ENCODE data around the gene ATXN7L1.

- TF ChIP-seq EZH2phosphoT487 (IDR thresholded peaks at IDR 0.05; ENCODE audit: low read depth) = no peak
- TF ChIP-seq, protein P1, sequence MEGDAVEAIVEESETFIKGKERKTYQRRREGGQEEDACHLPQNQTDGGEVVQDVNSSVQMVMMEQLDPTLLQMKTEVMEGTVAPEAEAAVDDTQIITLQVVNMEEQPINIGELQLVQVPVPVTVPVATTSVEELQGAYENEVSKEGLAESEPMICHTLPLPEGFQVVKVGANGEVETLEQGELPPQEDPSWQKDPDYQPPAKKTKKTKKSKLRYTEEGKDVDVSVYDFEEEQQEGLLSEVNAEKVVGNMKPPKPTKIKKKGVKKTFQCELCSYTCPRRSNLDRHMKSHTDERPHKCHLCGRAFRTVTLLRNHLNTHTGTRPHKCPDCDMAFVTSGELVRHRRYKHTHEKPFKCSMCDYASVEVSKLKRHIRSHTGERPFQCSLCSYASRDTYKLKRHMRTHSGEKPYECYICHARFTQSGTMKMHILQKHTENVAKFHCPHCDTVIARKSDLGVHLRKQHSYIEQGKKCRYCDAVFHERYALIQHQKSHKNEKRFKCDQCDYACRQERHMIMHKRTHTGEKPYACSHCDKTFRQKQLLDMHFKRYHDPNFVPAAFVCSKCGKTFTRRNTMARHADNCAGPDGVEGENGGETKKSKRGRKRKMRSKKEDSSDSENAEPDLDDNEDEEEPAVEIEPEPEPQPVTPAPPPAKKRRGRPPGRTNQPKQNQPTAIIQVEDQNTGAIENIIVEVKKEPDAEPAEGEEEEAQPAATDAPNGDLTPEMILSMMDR (IDR thresholded peaks at IDR 0.05; ENCODE audit: low read depth, low read length) = no peak
Measured at GRCh38 chr7:105926131-105926530, 49.7 kb upstream of the ATXN7L1 start.

Measured in OCI-LY3 (cell line).